PFSK-1 (cell line): ENCODE results near the gene PODN.

Experiments
- FOXP2 ChIP-seq: optimal IDR thresholded peaks from 2 replicates; pipeline ENCODE3; 2011; ENCODE audit warnings: borderline replicate concordance, control low read depth, inconsistent platforms; ENCODE audit not compliant: insufficient read depth; ENCODE audit errors: extremely low read length, extremely low read depth
- POLR2AphosphoS5 ChIP-seq: IDR thresholded peaks from 2 replicates; pipeline ENCODE4 v1.6.1; 2012; ENCODE audit warnings: low read depth, mild to moderate bottlenecking, control low read depth, low read length, moderate library complexity
- REST ChIP-seq, 2 experiments: IDR thresholded peaks; 2 replicates each; pipeline versions ENCODE4 v1.6.1 to v1.8.0; 2011 to 2012; ENCODE audit warnings: low read depth in 2 of 2, low read length in 2 of 2, control low read depth in 1 of 2, inconsistent platforms in 1 of 2, mild to moderate bottlenecking in 1 of 2, moderate library complexity in 1 of 2; ENCODE audit not compliant: insufficient read depth in 1 of 2
- SIN3A ChIP-seq: IDR thresholded peaks from 2 replicates; pipeline ENCODE4 v1.6.1; 2012; ENCODE audit warnings: mild to moderate bottlenecking, low read length, moderate library complexity, borderline replicate concordance; ENCODE audit not compliant: insufficient read depth
- TAF1 ChIP-seq: IDR thresholded peaks from 2 replicates; pipeline ENCODE4 v1.6.1; 2012; ENCODE audit warnings: low read length, control low read depth, borderline replicate concordance; ENCODE audit not compliant: insufficient read depth

Gene PODN

DNA sequence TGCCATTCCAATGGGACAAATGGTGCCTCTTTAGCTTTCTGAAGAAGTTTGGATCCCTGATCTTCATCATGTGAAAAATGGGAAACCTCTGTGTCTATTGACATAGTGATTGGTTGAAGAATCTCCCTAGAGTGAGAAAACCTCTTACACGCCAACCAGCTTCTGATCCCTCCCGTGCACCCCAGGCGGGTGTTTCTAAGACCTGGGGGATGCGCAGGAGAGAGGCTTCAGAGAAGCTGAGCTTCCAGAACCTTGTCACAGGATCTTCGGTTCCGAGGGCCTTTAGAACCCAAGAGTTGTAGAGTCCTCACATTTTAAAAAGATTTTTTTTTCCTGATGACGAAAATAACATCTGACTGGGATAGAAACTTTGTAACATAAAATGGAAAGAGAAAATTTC, 11.3 kb downstream of the PODN start:
- TF ChIP-seq REST (IDR thresholded peaks at IDR 0.05; ENCODE audit: insufficient read depth in 1 of 2, low read depth in 2 of 2, low read length in 2 of 2): no peak
- TF ChIP-seq SIN3A: no peak
- no peak for TF ChIP-seq POLR2AphosphoS5
- TF ChIP-seq TAF1: no peak
- TF ChIP-seq FOXP2: no peak

- no peak for TF ChIP-seq POLR2AphosphoS5
- no peak for TF ChIP-seq TAF1
- no peak for TF ChIP-seq REST (IDR thresholded peaks at IDR 0.05; ENCODE audit: insufficient read depth in 1 of 2, low read depth in 2 of 2, low read length in 2 of 2)
- no peak for TF ChIP-seq FOXP2
- no peak for TF ChIP-seq SIN3A
These were observed 11.9 kb downstream of the PODN start for GRCh38 chr1:53073868-53074311.

DNA sequence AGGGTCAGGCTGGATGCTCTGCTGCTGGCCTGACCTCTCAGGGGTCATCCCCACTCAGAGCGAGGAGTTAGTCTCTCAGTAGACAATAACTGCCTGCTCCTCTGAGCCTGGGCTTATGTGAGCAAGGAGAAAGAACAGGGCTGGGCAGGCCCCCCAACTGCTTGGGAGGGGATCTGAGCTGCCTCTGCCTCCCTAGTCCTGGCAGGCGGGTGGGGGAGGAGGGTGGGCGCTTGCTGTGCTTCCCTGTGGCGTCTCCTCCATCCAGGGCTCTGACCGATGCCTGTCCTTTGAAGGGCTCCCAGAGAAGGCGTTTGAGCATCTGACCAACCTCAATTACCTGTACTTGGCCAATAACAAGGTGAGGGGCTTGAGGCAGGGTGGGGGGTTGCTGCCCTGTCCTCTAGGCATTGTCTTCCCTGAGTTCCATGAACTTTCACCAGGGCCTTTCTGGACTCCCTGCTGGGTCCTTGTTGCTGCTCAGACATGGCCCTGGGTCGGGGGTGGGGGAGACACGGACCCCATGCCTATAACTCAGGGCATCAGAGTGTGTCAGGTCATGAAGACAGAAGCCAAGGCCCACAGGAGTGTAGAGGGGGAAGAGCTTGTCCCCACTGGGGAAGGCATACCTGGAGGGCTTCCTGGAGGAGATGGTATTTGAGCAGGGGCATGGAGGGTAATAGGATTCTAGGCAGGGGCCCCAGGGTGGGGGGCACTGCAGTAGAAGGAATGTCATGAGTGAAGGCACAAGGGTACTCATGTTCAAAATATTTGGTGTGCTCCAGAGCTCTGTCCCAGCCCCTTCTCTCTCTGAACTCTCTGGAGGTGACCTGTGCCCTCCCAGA, 12.5 kb downstream of the PODN start:
- TF ChIP-seq REST (IDR thresholded peaks at IDR 0.05; ENCODE audit: insufficient read depth in 1 of 2, low read depth in 2 of 2, low read length in 2 of 2) (no peak), TAF1 (no peak), SIN3A (no peak), FOXP2 (no peak), POLR2AphosphoS5 (no peak)

DNA sequence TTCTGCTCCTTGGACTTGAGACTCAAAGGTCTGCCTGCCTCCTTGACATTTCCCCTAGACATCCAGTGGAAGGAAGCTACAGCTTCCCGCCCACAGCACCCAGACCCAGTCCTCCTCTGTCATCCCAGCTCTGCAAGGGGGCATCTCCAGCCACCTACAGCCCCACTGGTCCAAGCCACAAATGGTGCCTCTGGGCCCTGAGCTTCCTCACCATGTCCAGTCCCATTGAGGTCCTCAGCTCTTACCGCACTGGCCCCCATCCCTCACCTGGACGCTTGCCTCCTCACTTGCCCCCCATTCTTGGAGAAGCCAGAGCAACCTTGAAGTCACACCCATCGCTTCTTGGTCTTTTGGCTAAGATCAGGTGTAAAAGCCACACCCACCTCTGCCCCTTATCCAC, 13.2 kb downstream of the PODN start:
- TF ChIP-seq TAF1: no peak
- no peak for TF ChIP-seq REST (IDR thresholded peaks at IDR 0.05; ENCODE audit: insufficient read depth in 1 of 2, low read depth in 2 of 2, low read length in 2 of 2)
